Activated T-helper 2 cell treated with anti-CD3 and anti-CD28 coated beads, Interferon-gamma antibody, Interleukin-2, Interleukin-4, amounts not matched to agents 10 μg/mL and 5 μg/mL and 100 μg/mL, durations not matched to agents 14 hours and 24 hours and 36 hours (primary cell): ENCODE data around the gene MAPK14. TPM values are rescaled to one million over a fixed set of nuclear protein-coding genes. Genes with fewer than 3 reads are reported as not detected.

Experiments
- DNase-seq: peaks from one replicate; pipeline ENCODE4 v3.0.0; 2021; ENCODE audit warnings: low spot score
- H3K27ac Mint-ChIP-seq: one replicate; pipeline ENCODE4 v1.8.0; 2021; ENCODE audit warnings: mixed read lengths
- H3K27me3 Mint-ChIP-seq: one replicate; pipeline ENCODE4 v1.8.0; 2021; ENCODE audit warnings: low read depth, mixed read lengths
- H3K36me3 Mint-ChIP-seq: one replicate; pipeline ENCODE4 v1.8.0; 2021; ENCODE audit warnings: low read depth, mixed read lengths
- H3K4me1 Mint-ChIP-seq: one replicate; pipeline ENCODE4 v1.8.0; 2021; ENCODE audit warnings: low read depth, mixed read lengths
- H3K4me3 Mint-ChIP-seq: one replicate; pipeline ENCODE4 v1.8.0; 2021; ENCODE audit warnings: low read depth, mild to moderate bottlenecking, moderate library complexity, mixed read lengths
- H3K9me3 Mint-ChIP-seq: one replicate; pipeline ENCODE4 v1.8.0; 2021; ENCODE audit warnings: mixed read lengths
- intact Hi-C: fragments of 100-400 bp; cut with micrococcal nuclease; formaldehyde crosslinking; loops from one replicate; pipeline ENCODE4 v1.15.1; 2023
- total RNA-seq: library from RNA; stranded (reverse); gene quantifications from 2 replicates; pipeline ENCODE4 v1.2.3, GENCODE V29; 2022

The MAPK14 gene
- total RNA-seq, 1 donor from 2014 or later: 44.3 TPM

DNA sequence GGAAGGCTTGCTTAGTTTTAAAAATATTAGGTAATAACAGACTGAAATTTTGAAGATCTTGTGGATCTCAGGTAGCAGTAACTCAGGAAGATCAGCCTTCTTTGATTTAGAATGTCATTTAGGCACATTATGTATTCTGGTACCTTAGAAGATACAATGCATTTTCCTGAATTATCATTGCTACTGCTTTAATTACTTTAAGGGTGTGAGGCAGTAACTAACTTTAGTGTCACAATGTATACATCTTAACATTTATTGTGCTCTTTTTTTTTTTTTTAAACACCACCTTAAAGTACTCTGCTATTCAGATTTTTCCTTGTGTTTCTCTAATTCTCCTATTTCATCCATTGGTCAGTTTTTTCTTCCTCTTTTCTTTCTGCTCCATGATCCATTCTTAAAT lies 13.3 kb downstream of the MAPK14 start:
- no peak for DNase-seq
- H3K27ac Mint-ChIP-seq: no peak overlapping the region
- no peaks in the 10 kb centered on the region for H3K9me3 Mint-ChIP-seq
- H3K4me3 Mint-ChIP-seq: no peak overlapping the region
- H3K36me3 Mint-ChIP-seq: peaks cover 23% of the 10 kb centered on the region
- no peaks in the 10 kb centered on the region for H3K27me3 Mint-ChIP-seq
- intact Hi-C loops: no loop called here
- peaks cover 24% of the 10 kb centered on the region for H3K4me1 Mint-ChIP-seq

DNA sequence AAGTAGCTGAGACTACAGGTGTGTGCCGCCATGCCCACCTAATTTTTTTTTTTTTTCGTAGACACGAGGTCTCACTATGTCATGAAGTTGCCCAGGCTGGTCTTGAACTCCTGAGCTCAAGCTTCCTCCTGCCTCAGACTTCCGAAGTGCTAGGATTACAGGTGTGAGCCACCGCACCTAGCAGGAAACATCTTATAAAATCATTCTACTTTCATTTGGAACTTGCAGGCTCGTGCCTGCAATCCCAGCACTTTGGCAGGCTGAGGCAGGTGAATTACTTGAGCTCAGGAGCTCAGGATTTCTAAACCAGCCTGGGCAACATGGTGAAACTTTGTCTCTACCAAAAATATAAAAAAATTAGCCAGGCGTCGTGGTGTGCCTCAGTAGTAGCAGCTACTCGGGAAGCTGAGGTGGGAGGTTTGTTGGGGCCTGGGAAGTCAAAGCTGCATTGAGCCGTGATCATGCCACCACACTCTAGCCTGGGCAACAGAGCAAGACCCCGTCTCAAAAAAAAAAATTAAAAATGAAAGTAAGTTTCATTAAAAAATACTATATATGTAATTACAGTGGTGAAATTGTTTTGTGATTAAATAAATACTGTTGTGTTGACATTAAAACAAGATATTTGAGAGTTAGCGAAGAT lies 15.1 kb downstream of the MAPK14 start:
- H3K4me1 Mint-ChIP-seq: peaks cover 26% of the 10 kb centered on the region
- H3K4me3 Mint-ChIP-seq: no peak overlapping the region
- H3K36me3 Mint-ChIP-seq: peaks cover 26% of the 10 kb centered on the region
- no peak overlapping the region for H3K27ac Mint-ChIP-seq
- intact Hi-C loops: no loop called here
- H3K9me3 Mint-ChIP-seq: no peaks in the 10 kb centered on the region
- DNase-seq: no peak
- no peaks in the 10 kb centered on the region for H3K27me3 Mint-ChIP-seq

DNA sequence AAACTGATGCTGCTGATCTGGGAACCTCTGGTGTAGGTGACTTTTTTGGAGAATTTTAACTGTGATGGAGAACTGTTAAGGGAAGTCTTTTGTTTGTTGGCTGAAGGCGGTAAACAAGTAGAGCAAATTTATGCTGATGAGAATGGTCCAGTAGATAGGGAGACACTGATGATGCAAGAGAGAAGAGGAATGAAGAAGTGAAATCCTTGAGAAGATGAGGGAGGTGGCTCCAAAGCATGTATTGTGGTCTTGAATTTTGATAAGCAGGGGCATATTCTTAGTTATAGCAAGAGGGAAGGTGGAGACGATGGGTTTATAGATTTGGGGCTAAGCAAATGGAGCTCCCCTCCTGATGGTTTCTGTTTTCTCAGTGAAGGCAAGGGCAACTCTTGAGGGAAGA lies 22.0 kb downstream of the MAPK14 start:
- no peak overlapping the region for H3K4me3 Mint-ChIP-seq
- no peaks in the 10 kb centered on the region for H3K9me3 Mint-ChIP-seq
- H3K36me3 Mint-ChIP-seq: peaks cover 7% of the 10 kb centered on the region
- DNase-seq: no peak
- peaks cover 6% of the 10 kb centered on the region for H3K4me1 Mint-ChIP-seq
- no peaks in the 10 kb centered on the region for H3K27me3 Mint-ChIP-seq
- H3K27ac Mint-ChIP-seq: no peak overlapping the region
- intact Hi-C loops: no loop called here

DNA sequence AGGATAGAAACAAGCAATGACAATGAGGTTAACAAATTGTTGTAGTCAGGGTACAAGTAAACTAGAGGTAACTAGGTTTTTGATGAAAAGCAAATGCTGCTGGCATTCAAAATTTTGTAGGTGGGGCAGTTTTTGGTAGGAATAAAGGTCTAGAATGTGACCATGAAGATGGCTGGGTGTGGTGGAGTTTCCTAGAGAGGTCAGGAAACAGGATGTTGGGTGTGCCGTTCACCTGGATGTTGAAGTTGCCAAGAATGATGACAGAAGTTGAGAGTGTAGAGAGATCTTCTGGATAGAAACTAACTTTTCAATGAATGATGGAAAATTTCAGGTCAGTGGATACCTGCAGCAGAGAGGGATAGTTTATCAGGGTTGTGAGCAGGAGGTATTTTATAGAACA lies 22.7 kb downstream of the MAPK14 start:
- intact Hi-C loops: no loop called here
- Mint-ChIP-seq H3K4me3 (no peak overlapping the region), H3K4me1 (peaks cover 6% of the 10 kb centered on the region), H3K27me3 (no peaks in the 10 kb centered on the region), H3K36me3 (peaks cover 14% of the 10 kb centered on the region), H3K9me3 (no peaks in the 10 kb centered on the region), H3K27ac (no peak overlapping the region)
- no peak for DNase-seq

DNA sequence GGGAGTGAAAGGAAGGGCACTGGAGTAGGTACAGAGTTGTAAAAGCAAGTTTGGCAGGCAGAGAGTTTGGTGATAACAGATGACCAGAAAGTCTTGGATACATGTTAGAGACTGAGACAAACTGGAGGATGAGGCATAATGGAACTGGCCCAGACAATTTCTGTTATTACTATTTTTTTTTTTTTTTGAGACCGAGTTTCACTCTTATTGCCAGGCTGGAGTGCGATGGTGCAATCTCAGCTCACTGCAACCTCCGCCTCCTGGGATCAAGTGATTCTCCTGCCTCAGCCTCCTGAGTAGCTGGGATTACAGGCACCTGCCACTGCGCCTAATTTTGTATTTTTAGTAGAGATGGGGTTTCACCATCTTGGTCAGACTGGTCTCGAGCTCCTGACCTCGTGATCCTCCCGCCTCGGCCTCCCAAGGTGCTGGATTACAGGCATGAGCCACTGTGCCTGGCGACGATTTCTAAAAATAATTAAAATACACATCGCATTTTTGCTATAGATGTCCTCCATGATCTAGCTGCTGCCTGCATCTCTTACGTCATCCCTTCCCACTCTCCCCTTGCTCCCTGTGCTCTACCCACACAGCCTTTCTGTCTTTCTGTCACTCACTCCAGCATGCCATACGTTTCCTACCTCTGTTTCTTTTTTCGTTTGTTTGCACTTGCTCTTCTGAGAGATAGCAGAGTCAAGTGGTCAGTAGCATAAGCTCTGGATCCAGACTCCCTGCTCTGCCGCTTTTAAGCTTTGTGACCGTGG lies 23.5 kb downstream of the MAPK14 start:
- intact Hi-C loops: no loop called here
- Mint-ChIP-seq H3K4me1 (peaks cover 9% of the 10 kb centered on the region), H3K27ac (no peak overlapping the region), H3K4me3 (no peak overlapping the region), H3K27me3 (no peaks in the 10 kb centered on the region), H3K9me3 (no peaks in the 10 kb centered on the region), H3K36me3 (peaks cover 15% of the 10 kb centered on the region)
- DNase-seq: no peak

DNA sequence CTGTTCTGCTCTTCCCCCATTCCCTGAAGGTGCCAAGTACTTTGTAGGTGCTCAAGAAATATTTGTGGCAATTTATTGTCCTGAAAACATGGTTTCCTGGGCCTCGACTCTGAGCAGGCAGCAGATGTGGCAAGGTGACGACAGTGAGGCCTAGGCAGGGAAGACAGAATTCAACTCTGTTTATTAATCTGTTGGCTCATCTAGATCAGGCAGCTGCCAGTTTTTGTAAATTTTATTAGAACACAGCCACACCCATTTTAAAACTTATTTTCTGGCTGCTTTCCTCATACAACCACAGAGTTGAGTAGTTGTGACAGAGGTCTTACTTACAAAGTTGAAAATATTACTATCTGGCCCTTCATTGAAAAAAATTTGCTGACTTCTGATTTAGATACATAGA lies 24.5 kb downstream of the MAPK14 start:
- Mint-ChIP-seq H3K36me3 (peaks cover 14% of the 10 kb centered on the region), H3K27me3 (no peaks in the 10 kb centered on the region), H3K4me1 (peaks cover 9% of the 10 kb centered on the region), H3K4me3 (no peak overlapping the region), H3K27ac (no peak overlapping the region), H3K9me3 (no peaks in the 10 kb centered on the region)
- DNase-seq: no peak
- intact Hi-C loops: no loop called here

DNA sequence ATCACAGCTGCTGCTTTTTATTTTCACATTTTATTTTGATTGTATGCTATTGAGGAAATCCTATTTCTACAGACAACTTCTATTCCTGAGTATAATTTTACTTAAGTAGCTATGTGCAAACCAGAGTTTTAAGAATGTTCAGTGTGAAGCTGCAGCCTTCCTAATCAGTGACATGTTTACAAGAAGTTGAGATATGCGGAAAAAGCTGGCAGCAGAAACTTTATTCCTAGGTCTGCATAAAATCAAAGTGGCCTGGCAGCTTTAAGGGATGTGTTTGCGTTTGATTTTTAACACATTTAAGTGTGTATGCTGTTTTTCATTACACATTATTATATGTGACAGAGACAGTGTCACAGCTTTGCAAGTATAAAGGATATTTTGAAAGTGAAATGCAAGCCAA lies 26.3 kb downstream of the MAPK14 start:
- H3K4me3 Mint-ChIP-seq: no peak overlapping the region
- H3K27me3 Mint-ChIP-seq: no peaks in the 10 kb centered on the region
- peaks cover 7% of the 10 kb centered on the region for H3K4me1 Mint-ChIP-seq
- intact Hi-C loops: no loop called here
- no peak overlapping the region for H3K27ac Mint-ChIP-seq
- H3K36me3 Mint-ChIP-seq: peaks cover 14% of the 10 kb centered on the region
- no peaks in the 10 kb centered on the region for H3K9me3 Mint-ChIP-seq
- no peak for DNase-seq

DNA sequence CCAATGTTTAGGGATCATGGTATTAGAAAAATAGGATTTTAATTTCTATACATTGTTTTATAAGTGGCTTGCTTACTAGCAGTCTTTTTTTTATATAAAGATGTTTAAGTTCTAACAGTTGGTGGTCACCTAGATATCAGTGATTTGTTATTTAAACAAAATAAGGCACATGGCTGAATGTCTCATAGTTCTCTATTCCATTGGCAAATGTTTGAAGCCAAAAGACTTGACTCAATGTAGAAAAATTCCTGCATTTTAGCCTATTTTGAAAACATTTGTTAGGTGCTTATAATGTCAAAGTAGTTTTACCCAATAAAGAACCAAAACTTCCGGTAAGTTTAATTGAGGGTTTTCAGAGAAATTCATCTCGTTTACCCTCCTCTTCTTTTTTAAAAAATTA lies 26.8 kb downstream of the MAPK14 start:
- Mint-ChIP-seq H3K4me1 (peaks cover 7% of the 10 kb centered on the region), H3K4me3 (no peak overlapping the region), H3K36me3 (peaks cover 17% of the 10 kb centered on the region), H3K27me3 (no peaks in the 10 kb centered on the region), H3K27ac (no peak overlapping the region), H3K9me3 (no peaks in the 10 kb centered on the region)
- no peak for DNase-seq
- intact Hi-C loops: no loop called here

DNA sequence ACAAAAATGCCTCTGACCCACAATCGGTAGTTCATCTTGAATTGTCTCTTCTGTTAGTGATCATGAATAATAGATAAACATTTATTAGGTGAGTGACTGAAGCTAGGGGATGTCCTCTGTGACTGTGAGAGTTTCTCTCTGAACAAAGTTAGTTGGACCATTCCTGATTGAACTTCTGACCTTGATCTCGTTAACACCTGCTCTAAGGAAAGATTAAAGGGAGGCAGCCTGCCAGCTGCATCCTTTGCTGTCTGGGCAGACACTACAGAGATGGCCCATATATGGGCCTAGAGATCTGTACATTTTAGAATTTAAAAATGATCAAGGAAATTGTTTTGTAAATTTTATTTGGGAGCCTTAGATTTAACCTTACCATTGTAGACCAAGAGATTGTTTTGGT lies 27.3 kb downstream of the MAPK14 start:
- Mint-ChIP-seq H3K36me3 (peaks cover 23% of the 10 kb centered on the region), H3K27me3 (no peaks in the 10 kb centered on the region), H3K27ac (no peak overlapping the region), H3K9me3 (no peaks in the 10 kb centered on the region), H3K4me1 (peaks cover 7% of the 10 kb centered on the region), H3K4me3 (no peak overlapping the region)
- intact Hi-C loops: no loop called here
- DNase-seq: no peak

DNA sequence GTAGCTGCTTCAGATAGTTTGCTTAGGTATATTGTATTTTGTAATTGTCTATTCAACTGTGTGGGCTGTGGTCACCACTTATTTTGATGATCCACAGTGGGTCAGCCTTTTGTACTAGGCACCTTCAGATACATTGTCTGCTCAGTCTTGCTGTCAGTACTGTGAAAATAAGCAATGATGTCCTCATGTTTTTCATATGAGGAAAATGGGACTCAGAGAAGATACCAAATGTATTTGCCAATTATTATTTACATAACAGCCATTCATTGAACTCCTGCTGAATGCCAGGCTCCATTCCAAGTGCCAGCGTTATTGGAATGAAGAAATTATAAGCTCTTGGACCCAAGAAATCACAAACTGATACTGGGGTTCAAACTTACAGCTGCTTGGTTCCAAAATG lies 28.6 kb downstream of the MAPK14 start:
- DNase-seq: no peak
- Mint-ChIP-seq H3K27me3 (no peaks in the 10 kb centered on the region), H3K36me3 (peaks cover 35% of the 10 kb centered on the region), H3K4me1 (peaks cover 7% of the 10 kb centered on the region), H3K9me3 (no peaks in the 10 kb centered on the region), H3K27ac (no peak overlapping the region), H3K4me3 (no peak overlapping the region)
- intact Hi-C loops: no loop called here

DNA sequence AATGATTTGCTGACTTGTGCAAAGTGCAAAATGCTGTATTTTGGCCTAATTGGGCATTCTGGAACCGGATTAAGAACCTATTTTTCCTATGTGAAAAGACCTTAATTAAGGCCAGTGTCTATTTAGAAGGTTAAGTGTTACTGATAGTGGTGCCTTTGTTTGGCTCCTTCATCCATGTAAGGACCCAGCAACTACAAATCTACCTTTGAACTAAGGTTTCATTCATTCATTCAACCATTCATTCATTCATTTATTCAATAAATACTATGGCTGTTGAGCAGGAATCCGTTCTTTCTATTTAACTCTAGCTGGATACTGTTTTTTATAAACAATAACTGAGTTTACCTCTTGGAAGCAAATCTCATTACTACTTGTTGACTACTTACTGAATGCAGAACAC lies 33.6 kb downstream of the MAPK14 start:
- H3K27ac Mint-ChIP-seq: no peak overlapping the region
- peaks cover 45% of the 10 kb centered on the region for H3K36me3 Mint-ChIP-seq
- no peak for DNase-seq
- H3K4me1 Mint-ChIP-seq: peaks cover 16% of the 10 kb centered on the region
- no peaks in the 10 kb centered on the region for H3K27me3 Mint-ChIP-seq
- H3K4me3 Mint-ChIP-seq: no peak overlapping the region
- intact Hi-C loops: no loop called here
- no peaks in the 10 kb centered on the region for H3K9me3 Mint-ChIP-seq

DNA sequence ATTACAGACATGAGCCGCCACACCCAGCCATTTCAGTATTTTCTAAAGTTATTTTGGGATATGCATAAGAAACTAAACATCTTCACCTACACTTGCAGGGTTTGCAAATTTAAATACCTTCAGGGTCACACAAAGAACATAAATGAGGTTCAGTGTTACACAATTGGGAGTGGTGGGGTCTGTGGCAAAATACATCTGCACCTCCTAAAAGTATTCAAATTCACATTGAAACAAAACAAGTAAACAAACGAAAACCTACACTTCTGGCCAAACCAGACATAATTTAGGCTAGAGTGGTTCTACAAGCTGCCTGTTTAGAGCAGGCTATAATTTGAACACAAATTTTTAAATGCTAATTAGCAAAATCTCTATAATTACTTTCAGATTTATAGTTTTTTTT lies 34.6 kb downstream of the MAPK14 start:
- H3K27ac Mint-ChIP-seq: no peak overlapping the region
- H3K4me1 Mint-ChIP-seq: peaks cover 19% of the 10 kb centered on the region
- DNase-seq: no peak
- H3K36me3 Mint-ChIP-seq: peaks cover 41% of the 10 kb centered on the region
- intact Hi-C loops: no loop called here
- no peak overlapping the region for H3K4me3 Mint-ChIP-seq
- H3K27me3 Mint-ChIP-seq: no peaks in the 10 kb centered on the region
- no peaks in the 10 kb centered on the region for H3K9me3 Mint-ChIP-seq

DNA sequence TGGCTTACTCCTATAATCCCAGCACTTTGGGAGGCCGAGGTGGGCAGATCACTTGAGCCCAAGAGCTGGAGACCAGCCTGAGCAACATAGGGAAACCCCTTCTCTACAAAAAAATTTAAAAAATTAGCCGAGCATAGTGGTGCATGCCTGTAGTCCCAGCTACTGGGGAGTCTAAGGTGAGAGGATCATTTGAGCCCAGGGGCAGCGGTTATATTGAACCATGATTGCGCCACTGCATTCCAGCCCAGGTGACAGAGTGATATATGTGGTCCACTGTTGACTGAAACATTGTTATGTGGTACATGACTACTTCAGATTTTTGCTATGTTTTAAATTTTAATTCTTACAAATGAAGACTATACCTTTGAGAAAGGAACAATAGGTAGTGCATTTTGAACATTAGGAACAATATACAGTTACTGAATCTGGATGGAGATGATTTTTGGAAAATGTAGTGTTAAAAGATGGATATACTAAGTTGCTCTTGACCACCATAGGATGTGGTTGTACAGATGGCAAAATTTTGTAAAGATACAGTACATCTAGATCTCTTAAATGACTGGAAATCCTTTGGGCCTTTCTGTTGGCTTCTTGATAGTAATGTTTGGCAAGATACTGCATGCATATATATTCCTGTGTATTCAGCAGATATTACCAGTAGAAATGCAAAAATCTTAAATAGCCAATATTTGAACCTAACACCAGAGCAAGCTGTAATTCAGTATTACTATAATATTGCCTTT lies 35.9 kb downstream of the MAPK14 start:
- H3K9me3 Mint-ChIP-seq: no peaks in the 10 kb centered on the region
- DNase-seq: no peak
- no peak overlapping the region for H3K4me3 Mint-ChIP-seq
- no peak overlapping the region for H3K27ac Mint-ChIP-seq
- peaks cover 38% of the 10 kb centered on the region for H3K36me3 Mint-ChIP-seq
- H3K4me1 Mint-ChIP-seq: peaks cover 27% of the 10 kb centered on the region
- intact Hi-C loops: no loop called here
- H3K27me3 Mint-ChIP-seq: no peaks in the 10 kb centered on the region
